Natural killer cell (primary cell): Measurements from ENCODE around the gene SPSB2. TPM values are rescaled to one million over a fixed set of nuclear protein-coding genes. Genes with fewer than 3 reads are reported as not detected.

ENCODE experiments used
- ATAC-seq, 3 donors: fragments of 150-1000 bp in 2 of 3; fragments of 200-7000 bp in 1 of 3; cut with Tn5 transposase; 1 replicate in 1 of 3; 2 replicates in 2 of 3; pipeline ENCODE4 v1.10.0; 2021; ENCODE audit warnings: mild to moderate bottlenecking in 2 of 3, moderate library complexity in 2 of 3
- DNase-seq, 2 donors: peaks; one replicate each; pipeline versions ENCODE4 v3.0.0 to v3.0.0-alpha.2; 2013 to 2021; ENCODE audit warnings: mixed read lengths in 1 of 2
- H3K27ac ChIP-seq: one replicate; pipeline ENCODE4 v1.5.1; 2013; ENCODE audit warnings: mild to moderate bottlenecking, low read length
- H3K27me3 ChIP-seq: one replicate; pipeline ENCODE4 v1.6.1; 2013; ENCODE audit warnings: low read length; ENCODE audit not compliant: control insufficient read depth, insufficient read depth
- H3K36me3 ChIP-seq: one replicate; pipeline ENCODE4 v1.6.1; 2013; ENCODE audit warnings: low read length; ENCODE audit not compliant: control insufficient read depth, insufficient read depth
- H3K4me1 ChIP-seq: one replicate; pipeline ENCODE4 v1.6.1; 2013; ENCODE audit warnings: low read length; ENCODE audit not compliant: control insufficient read depth, insufficient read depth
- H3K4me3 ChIP-seq: one replicate; pipeline ENCODE4 v1.5.1; 2013; ENCODE audit warnings: low read length
- H3K9me3 ChIP-seq: one replicate; pipeline ENCODE4 v1.6.1; 2013; ENCODE audit warnings: low read length; ENCODE audit not compliant: control insufficient read depth, insufficient read depth
- H3K27ac Mint-ChIP-seq, 2 donors: one replicate each; pipeline ENCODE4 v1.8.0; 2022; ENCODE audit warnings: mild to moderate bottlenecking in 2 of 2, mixed read lengths in 2 of 2, moderate library complexity in 1 of 2
- H3K27me3 Mint-ChIP-seq, 2 donors: one replicate each; pipeline ENCODE4 v1.8.0; 2022; ENCODE audit warnings: low read depth in 2 of 2, mixed read lengths in 2 of 2
- H3K36me3 Mint-ChIP-seq: one replicate; pipeline ENCODE4 v1.8.0; 2022; ENCODE audit warnings: mixed read lengths
- H3K4me1 Mint-ChIP-seq, 2 donors: one replicate each; pipeline ENCODE4 v1.8.0; 2022; ENCODE audit warnings: mixed read lengths in 2 of 2
- H3K4me3 Mint-ChIP-seq: one replicate; pipeline ENCODE4 v1.8.0; 2022; ENCODE audit warnings: mild to moderate bottlenecking, moderate library complexity, mixed read lengths
- H3K9me3 Mint-ChIP-seq, 2 donors: one replicate each; pipeline ENCODE4 v1.8.0; 2022; ENCODE audit warnings: mixed read lengths in 2 of 2
- CTCF ChIP-seq: fragments of 200-600 bp; IDR thresholded peaks from one replicate; pipeline ENCODE4 v1.8.0; 2022; ENCODE audit warnings: antibody characterized with exemption
- WGBS: methylation state at CpG from one replicate; pipeline ENCODE4 v1.1.7; 2013; ENCODE audit warnings: missing lambda C conversion rate; ENCODE audit not compliant: insufficient coverage; 5-methylcytosine and 5-hydroxymethylcytosine counted together
- intact Hi-C: fragments of 100-400 bp; cut with micrococcal nuclease; formaldehyde crosslinking; loops from one replicate; pipeline ENCODE4 v1.14.2; 2022
- total RNA-seq, 4 donors: library from RNA; stranded (reverse); fragments of 120-200 nt in 1 of 4; gene quantifications; one replicate each; pipeline versions ENCODE4 v1.2.3 to v1.2.4, GENCODE V29; 2013 to 2022

Gene SPSB2
- 10 to 100 TPM in 1 of 3 donors, 1 to 10 TPM in 2; 8.1 to 19.1 (median 8.4) TPM for total RNA-seq
- total RNA-seq (2013): 14.5 TPM

GRCh38 chr12:6873094-6874014, at the start of gene SPSB2:
SPSB2 (minus strand) TSS chr12:6873303; CDS start chr12:6872901, 402 bp downstream.
- Histone ChIP-seq H3K36me3 (peaks cover 19% of the 10 kb centered on the region), H3K4me1 (peaks cover 50% of the 10 kb centered on the region), H3K4me3 (peak within 1 kb of the TSS; percentile 81), H3K9me3 (no peaks in the 10 kb centered on the region), H3K27me3 (no peaks in the 10 kb centered on the region), H3K27ac (peak within 1 kb of the TSS; percentile 63)
- no peaks in the 10 kb centered on the region for H3K9me3 Mint-ChIP-seq
- intact Hi-C loops: loop anchor here (1.0 to 2.0 kb wide), 7 partner anchors 18 to 145 kb away; partner anchors contain the start of genes EMG1, ENO2, LPCAT3 and LRRC23
- H3K4me3 Mint-ChIP-seq: peak within 1 kb of the TSS; percentile 93
- TF ChIP-seq CTCF: no peak
- peak; percentile 99 to 100 for DNase-seq
- ATAC-seq: peak; percentile 87 to 99 (median 91)
- H3K27ac Mint-ChIP-seq: peak within 1 kb of the TSS; percentile 87 to 94
- H3K27me3 Mint-ChIP-seq: no peaks in the 10 kb centered on the region
- peaks cover 41 to 56% of the 10 kb centered on the region in 2 donors for H3K4me1 Mint-ChIP-seq
- under 1% methylated on average over 66 of the region's 66 CpGs for WGBS
- no peaks in the 10 kb centered on the region for H3K36me3 Mint-ChIP-seq

- intact Hi-C loops: no loop called here
- Histone ChIP-seq H3K27ac (no peak overlapping the region), H3K4me1 (peaks cover 29% of the 10 kb centered on the region), H3K36me3 (no peaks in the 10 kb centered on the region), H3K4me3 (no peak overlapping the region), H3K27me3 (no peaks in the 10 kb centered on the region), H3K9me3 (no peaks in the 10 kb centered on the region)
- no peaks in the 10 kb centered on the region for H3K9me3 Mint-ChIP-seq
- H3K27me3 Mint-ChIP-seq: no peaks in the 10 kb centered on the region
- peaks cover 18 to 24% of the 10 kb centered on the region in 2 donors for H3K4me1 Mint-ChIP-seq
- TF ChIP-seq CTCF: no peak
- no peak overlapping the region for H3K4me3 Mint-ChIP-seq
- no peak overlapping the region for H3K27ac Mint-ChIP-seq
- 72% methylated on average over 9 of the region's 9 CpGs for WGBS
- DNase-seq (no peak), ATAC-seq (no peak)
- no peaks in the 10 kb centered on the region for H3K36me3 Mint-ChIP-seq
These were observed 49.2 kb upstream of the SPSB2 start for GRCh38 chr12:6921996-6922946.

GRCh38 chr12:6921539-6921938, 48.4 kb upstream of the SPSB2 start:
- no peak for TF ChIP-seq CTCF
- Mint-ChIP-seq H3K27ac (no peak overlapping the region), H3K4me1 (peaks cover 11 to 21% of the 10 kb centered on the region in 2 donors), H3K4me3 (no peak overlapping the region), H3K27me3 (no peaks in the 10 kb centered on the region), H3K36me3 (no peaks in the 10 kb centered on the region), H3K9me3 (no peaks in the 10 kb centered on the region)
- Histone ChIP-seq H3K36me3 (no peaks in the 10 kb centered on the region), H3K4me1 (peaks cover 22% of the 10 kb centered on the region), H3K9me3 (no peaks in the 10 kb centered on the region), H3K27ac (no peak overlapping the region), H3K4me3 (no peak overlapping the region), H3K27me3 (no peaks in the 10 kb centered on the region)
- DNase-seq (no peak), ATAC-seq (no peak)
- intact Hi-C loops: no loop called here
- 90% methylated on average over 7 of the region's 7 CpGs for WGBS
